ENCODE measurements around the gene IL34.

IL34 gene

DNA sequence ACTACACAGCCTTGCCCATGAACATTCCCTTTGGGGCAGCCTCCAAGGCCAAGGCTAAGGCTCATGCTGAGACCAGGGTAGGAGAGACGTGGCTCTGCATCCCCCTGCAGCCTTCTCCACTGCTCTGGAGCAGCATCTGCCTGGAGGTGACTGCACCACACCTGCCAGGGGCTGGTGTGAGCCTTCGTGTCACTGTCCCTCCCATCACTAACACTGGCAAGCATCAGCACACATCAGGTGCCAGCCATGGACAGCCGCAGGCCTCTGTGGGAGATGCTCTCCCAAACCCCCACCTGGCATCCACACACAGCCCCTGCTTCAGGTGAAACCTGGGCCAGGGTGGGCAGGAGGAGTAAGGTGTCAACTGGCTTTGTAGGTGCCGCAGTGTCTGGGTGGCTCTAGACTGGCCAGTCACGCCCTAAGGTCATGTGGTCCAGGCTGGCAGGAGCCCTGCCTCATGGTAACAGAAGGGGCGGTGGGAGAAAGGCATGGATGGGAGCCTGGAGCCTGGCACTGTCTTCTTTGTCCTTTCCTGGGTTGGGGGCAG, 57.5 kb downstream of the IL34 start:
- no peak for DNase-seq

DNA sequence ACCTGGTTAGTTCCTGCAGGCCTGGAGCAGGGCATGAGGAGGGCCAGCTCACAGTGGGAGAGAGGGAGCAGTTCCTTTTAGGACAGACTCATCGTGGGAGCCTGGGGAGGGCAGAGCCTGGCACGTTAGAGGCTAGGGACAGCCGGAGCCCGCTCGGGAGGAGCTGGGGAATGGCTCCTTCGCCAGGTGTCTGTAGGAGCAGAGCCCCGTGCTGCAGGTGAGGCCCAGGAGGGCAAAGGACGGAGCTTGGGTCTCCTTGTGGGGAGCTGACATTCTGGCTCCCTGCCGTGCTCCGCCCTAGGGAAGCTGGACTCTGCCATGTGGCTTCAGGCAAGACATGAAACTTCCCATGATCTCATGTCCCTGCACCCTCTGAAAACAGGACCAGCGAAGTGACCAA, 58.2 kb downstream of the IL34 start:
- DNase-seq = no peak

DNA sequence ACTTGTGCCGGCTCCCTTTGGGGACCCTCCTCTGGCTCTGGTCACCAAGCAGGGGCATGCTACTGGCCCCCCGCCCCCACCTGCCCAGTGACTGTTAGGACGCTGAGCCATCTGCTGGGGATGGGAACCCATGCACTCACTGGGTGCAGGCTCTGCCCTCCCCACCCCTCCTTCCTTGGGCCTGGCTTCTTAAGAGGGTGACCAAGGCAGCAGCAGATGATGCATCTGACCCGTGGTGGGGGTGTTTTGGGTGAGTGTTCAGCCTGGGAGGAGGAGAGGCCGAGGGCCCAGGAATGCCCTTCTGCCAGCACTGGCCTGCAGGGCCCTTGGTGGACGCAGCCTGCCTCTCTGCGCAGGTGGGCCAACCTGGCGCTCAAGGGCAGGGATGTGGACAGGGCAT, 58.7 kb downstream of the IL34 start:
- no peak for DNase-seq

DNA sequence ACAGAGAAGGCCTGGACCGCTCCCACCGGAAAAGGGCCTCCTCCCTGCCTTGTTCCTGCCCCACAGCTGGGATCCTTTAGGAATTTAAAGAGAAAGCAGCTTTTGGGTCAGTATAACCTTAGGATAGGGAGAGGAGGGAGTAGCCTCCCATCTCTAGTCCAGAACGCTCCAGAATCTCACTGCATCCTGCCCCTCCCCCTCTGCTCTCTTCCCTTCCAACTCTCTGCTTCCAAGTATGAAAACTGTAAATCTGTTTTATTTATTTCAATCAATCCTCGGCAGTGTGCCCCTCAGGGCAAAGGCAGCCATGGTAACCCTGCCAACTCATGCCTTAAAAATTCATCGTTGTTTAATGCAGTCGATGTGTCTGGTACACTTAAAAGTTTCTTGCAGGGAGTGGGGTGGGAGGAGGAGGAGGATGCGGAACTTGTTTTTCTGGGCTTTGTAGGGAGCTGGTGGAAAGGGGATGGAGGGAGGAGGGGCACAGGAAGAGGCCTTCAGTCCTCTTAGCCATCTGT, 60.6 kb downstream of the IL34 start:
- no peak for DNase-seq

DNA sequence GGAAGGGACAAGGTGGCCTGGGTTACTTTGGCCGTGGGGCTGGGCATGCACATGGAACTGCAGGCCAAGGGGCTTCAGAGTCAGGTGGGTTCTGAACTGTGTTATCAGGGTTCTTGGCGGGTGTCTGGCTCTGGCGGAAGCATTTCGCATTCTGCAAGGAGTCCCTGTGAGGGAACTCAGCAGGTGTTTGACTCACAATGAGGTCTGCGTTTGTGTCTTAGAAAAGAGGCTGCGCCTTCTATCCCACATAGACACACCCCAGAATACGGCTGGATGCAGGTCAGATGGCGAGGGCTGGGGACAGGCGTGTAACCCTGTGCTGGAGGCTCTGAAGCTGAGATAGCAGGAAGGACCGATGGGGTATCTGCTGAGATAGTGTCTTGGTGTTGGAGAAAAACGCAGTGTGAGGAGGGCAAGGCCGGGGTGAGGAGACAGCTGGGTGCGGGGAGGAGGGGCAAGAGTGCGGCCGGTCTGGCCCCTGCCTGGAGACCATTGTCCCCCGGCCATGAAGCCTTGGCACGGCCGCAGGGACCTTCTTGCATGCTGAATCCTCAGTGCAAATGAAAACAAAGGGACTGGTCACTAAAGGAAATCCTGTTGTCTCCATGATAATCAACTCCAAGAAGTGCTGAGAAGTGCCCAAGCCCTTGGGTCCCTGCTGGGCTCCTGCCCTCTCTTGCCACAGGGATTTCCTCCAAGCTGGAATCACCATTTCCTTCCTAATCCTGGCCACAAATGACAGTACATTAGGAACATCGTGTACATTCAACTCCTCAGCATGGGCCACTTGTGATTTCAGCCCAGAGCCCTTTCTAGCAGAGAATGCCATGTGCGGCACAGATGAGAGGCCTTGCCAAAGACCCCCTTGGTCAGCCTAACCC, 62.2 kb downstream of the IL34 start:
- DNase-seq = no peak

DNA sequence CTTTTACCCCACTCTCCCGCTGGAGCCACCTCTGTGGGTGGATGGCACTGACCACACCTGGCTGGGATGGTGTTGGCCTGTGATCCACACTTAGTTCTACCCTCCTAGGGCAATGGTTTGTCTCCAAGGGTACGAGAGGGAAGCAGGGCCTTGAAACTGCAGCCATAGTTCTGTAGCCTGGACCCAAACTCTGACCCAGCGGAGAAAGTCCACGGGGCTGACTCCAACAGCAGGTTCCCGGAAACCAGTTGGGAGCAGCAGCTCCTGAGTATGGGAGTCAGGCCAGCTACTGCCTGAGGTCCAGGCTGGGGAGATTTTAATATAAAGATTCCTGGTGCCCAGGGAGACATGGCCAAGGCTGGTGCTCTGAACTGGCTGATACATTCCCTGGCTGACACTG, 63.1 kb downstream of the IL34 start:
- no peak for DNase-seq

DNA sequence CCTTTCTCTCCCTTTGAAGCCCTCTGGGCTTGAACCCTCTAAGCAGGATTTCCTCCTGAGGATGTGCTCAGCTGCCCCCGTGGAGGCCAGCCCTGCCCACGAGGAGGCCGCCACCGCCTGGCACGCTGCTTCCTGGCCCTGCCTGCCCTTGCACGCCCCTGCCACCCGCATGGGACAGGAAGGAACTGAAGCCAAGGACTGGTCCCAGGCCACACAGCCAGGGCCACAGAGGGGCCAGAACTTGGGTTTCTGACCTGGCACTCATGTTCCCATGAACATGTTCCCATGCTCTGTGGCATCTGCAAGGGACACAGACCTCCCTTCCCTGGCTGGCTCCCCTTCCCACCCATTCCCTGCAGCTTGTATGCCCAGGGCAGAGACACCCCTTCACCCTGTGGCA, 63.6 kb downstream of the IL34 start:
- DNase-seq = no peak
